HG03457 (cell line): ENCODE measurements around the gene OLR1.

Source experiments
- ATAC-seq: cut with Tn5 transposase; IDR thresholded peaks from one replicate; pipeline ENCODE4 v1.9.1; 2021; ENCODE audit warnings: moderate number of reproducible peaks; ENCODE audit not compliant: unreplicated experiment

The OLR1 gene

GRCh38 chr12:10154145-10154496, 17.8 kb downstream of the OLR1 start:
- ATAC-seq: no peak

- no peak for ATAC-seq
Measured at GRCh38 chr12:10153271-10154144, 18.4 kb downstream of the OLR1 start.

- no peak for ATAC-seq
Measured at GRCh38 chr12:10151621-10152020, 20.3 kb downstream of the OLR1 start.

GRCh38 chr12:10147714-10148403, 24.1 kb downstream of the OLR1 start:
- ATAC-seq: peak; percentile 65

- ATAC-seq: no peak
Measured at GRCh38 chr12:10142976-10143589, 28.8 kb downstream of the OLR1 start.

DNA sequence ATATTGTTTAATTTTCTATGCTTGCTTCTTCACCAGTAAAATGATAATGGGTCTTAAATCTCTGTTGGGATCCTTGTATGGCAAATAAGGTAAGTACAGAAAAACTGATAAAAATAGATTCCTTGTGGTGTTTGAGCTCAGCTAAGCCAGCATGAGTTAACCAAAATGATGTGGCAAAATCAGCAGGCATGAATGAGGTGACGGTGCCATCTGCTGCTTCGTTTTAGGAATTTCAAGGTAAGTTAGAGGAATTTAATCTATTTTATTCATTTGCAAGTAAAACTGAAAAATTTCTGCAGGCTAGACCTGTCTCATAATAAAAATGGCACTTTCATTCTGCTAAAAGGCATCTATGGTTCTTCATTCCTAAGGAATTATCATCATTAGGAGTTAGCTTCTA, 31.9 kb downstream of the OLR1 start:
- no peak for ATAC-seq

DNA sequence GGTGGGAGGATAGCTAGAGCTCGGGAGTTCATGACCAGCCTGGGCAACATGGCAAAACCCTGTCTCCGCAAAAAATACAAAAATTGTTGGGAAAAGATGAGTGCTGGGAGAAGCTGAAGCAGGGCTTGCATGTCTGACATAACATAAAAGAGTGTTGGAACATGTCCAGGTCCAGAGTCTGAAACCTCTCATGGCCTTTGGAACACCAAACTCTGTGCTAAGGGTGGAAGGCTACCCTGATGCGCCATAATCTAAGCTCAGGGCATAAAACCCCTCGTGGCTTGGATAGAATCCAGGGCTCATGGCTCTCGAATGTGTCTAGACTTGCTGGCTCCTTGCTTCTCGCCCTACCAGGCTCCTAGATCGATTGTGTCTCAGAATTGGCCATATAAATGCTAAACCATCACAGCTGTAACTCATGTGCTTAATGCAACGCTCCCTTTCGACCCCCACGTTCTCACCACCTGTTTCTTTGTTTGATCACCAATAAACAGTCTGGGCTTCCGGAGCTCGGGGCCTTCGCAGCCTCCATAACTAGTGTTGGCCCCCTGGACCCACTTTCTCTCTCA, 35.2 kb downstream of the OLR1 start:
- ATAC-seq: no peak

GRCh38 chr12:10135126-10135525, 36.8 kb downstream of the OLR1 start:
- ATAC-seq: no peak

DNA sequence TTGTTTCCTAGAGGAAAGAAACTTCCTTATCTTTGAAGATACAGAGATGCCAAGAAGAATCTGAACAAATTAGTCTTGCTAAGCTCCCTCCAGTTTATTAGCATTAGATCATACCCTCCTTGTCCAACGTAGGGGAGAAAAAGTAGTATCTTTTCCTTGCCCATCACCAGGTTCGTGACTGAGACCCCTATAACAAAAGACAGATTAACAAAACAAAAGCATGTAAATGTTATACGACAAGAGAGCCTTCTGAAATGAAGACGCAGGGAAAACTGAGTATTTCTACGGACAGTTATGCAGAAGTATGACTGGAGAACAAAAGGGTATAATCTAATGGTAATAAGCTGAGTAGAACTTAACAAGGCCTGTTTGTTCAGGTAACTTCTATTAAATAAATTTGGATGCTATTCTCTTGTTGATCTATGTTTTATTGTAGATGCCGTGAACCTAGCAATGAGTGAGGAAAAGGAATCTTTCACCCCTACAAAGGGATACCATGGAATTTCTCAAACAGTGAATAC, 39.0 kb downstream of the OLR1 start:
- ATAC-seq: no peak

GRCh38 chr12:10131111-10131690, 40.7 kb downstream of the OLR1 start:
- no peak for ATAC-seq

- ATAC-seq: peak; percentile 72
Measured at GRCh38 chr12:10130042-10130441, 41.9 kb downstream of the OLR1 start, which contains the start of gene CLEC7A. Gene CLEC7A, minus strand, starts transcription at chr12:10130199. Its CDS starts 117 bp downstream, at chr12:10130082.

DNA sequence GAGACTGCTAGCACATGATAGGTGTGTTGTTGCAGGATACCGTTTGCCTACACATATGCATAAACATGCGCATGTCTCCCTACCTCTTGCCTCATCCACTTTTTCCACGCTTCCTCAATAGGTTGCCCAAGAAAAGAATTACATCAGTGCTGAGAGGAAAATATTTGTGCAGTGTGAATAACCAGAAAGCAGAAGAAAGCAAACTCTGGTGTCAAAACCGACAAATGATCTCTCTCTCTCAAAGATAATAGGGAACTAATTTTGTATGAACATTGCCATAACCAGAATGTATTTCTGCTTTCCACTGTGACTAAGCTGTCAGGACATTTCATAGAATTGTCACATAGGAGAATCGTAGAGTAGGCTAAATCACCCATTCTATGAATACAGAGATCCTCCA, 43.2 kb downstream of the OLR1 start:
- no peak for ATAC-seq

- ATAC-seq: no peak
Measured at GRCh38 chr12:10126413-10126812, 45.5 kb downstream of the OLR1 start.

GRCh38 chr12:10122689-10123088, 49.2 kb downstream of the OLR1 start:
- ATAC-seq: no peak

DNA sequence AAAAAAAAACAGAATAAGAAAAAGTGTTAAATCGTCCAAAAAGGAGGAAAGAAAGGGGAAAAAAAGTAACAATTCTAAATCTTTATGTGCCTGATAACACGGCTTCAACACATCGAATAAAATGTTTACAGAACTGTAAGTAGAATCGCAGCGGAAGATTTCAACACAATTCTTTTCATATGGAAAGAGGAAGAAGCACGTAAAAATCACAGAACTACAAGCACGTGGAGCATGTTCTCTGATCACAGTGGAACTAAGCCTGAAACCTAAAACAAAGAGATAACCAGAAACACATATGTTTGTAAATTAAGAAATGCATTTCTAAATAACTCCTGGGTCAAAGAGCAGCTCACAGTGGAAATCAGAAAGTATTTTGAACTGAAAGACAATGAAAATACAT, 50.7 kb downstream of the OLR1 start:
- no peak for ATAC-seq

DNA sequence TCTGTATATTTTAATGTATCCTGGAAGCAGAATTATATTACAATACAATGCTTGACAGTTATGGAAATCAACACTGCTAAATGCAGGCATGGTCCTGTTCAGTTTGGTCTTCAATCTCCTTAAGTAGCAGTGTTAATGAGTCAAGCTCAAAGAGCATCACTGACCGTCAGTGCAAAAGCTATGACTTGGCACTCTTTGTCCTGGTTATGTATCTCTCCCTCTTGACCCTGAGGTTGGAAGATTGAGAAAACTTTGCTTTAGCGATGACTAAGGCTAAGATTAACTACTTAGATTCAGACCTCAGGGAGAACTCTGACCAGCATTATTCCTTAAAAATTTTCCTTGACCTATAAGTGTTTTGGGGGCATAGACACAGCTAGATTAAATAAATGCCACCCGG, 52.9 kb downstream of the OLR1 start:
- ATAC-seq: no peak

- no peak for ATAC-seq
Measured at GRCh38 chr12:10115890-10116289, 56.0 kb downstream of the OLR1 start.

- no peak for ATAC-seq
Measured at GRCh38 chr12:10115311-10115710, 56.6 kb downstream of the OLR1 start.

- no peak for ATAC-seq
Measured at GRCh38 chr12:10113920-10114319, 58.0 kb downstream of the OLR1 start.

- no peak for ATAC-seq
Measured at GRCh38 chr12:10113075-10113474, 58.9 kb downstream of the OLR1 start.

GRCh38 chr12:10111451-10111850, 60.5 kb downstream of the OLR1 start:
- ATAC-seq: no peak
